Osteocyte (in vitro differentiated cells): Measurements from ENCODE around the gene SLC4A2. TPM values are rescaled to one million over a fixed set of nuclear protein-coding genes. Genes with fewer than 3 reads are reported as not detected.
A peak's percentile ranks its signal among the peaks of the same experiment; 100 is the strongest.

ENCODE experiments used
- DNase-seq: peaks from one replicate; pipeline ENCODE4 v3.0.0; 2021; ENCODE audit warnings: mixed read lengths; ENCODE audit not compliant: unreplicated experiment; ENCODE audit errors: extremely low spot score
- H3K27ac Mint-ChIP-seq: one replicate; pipeline ENCODE4 v1.8.0; 2021; ENCODE audit warnings: mild to moderate bottlenecking, mixed read lengths; ENCODE audit not compliant: unreplicated experiment
- H3K27me3 Mint-ChIP-seq: one replicate; pipeline ENCODE4 v1.8.0; 2021; ENCODE audit warnings: mixed read lengths; ENCODE audit not compliant: unreplicated experiment
- H3K36me3 Mint-ChIP-seq: one replicate; pipeline ENCODE4 v1.8.0; 2021; ENCODE audit warnings: mixed read lengths; ENCODE audit not compliant: unreplicated experiment
- H3K4me1 Mint-ChIP-seq: one replicate; pipeline ENCODE4 v1.8.0; 2021; ENCODE audit warnings: mixed read lengths; ENCODE audit not compliant: unreplicated experiment
- H3K4me3 Mint-ChIP-seq: one replicate; pipeline ENCODE4 v1.8.0; 2021; ENCODE audit warnings: mild to moderate bottlenecking, moderate library complexity, mixed read lengths; ENCODE audit not compliant: unreplicated experiment
- H3K9me3 Mint-ChIP-seq: one replicate; pipeline ENCODE4 v1.8.0; 2021; ENCODE audit warnings: mixed read lengths; ENCODE audit not compliant: unreplicated experiment
- total RNA-seq: library from RNA; stranded (reverse); gene quantifications from 2 replicates; pipeline ENCODE4 v1.2.1, GENCODE V29; 2021
- TF ChIP-seq, protein P1 (sequence below): fragments of 200-600 bp; sonication (generic); IDR thresholded peaks from 2 replicates; pipeline ENCODE4 v1.5.0; 2021; ENCODE audit warnings: antibody characterized with exemption, mild to moderate bottlenecking, moderate library complexity

The SLC4A2 gene
- total RNA-seq, 1 donor from 2014 or later, result 289 TPM

DNA sequence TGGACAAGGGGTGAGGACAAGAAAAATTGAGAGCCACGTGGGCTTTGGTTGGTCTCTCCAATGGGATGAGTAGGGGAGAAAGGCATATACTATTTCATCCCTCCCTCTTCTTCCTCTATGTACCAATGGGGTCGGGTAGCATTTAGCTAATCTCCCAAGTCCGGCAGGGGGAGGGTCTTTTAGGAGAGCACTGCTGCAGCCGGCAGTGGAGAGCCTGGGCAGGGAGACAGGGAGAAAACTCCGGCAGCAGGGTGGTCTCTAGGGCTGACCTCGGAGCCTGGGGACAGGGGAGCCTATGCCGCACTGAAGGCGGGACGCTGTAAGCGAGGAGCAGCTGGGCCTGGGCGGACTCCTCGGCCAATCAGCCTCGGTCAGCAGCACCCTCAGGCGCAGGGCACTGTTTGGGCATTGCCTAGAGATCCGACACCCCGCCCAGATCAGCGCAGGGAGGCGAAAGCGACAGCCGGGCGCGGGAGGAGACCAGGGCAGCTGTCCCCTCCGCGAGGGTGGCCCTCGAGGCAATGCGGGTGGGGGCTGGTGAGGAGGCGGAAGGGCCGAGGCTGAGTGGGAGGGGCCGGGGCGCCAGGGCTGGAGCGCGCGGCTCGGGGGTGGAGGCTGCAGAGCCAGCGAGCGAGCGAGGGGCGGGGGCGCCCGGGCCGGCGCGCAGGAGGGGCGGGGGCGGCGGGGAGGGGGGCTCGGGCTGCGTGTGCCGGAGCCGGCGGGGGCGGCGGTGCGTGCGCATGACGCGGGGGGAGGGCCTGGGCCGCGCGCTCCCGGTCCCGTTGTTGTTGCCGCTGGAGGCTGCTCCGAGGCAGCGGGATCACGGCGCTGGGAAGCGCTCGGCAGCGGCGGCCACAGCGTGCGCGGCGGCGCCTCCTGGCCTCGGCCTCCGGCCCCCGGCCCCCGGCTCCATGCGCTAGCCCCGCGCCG is 26.6 kb downstream of the SLC4A2 start, which contains the start of gene AGAP3:
TSS of gene AGAP3 (plus strand) at position 785 of the 930 bp plus-strand sequence. CDS start 267 bp downstream, outside the sequence.
- Mint-ChIP-seq H3K36me3 (no peaks in the 10 kb centered on the region), H3K9me3 (no peaks in the 10 kb centered on the region), H3K4me3 (peak within 1 kb of the TSS; percentile 84), H3K4me1 (peaks cover 58% of the 10 kb centered on the region), H3K27ac (peak within 1 kb of the TSS; percentile 87), H3K27me3 (no peaks in the 10 kb centered on the region)
- TF ChIP-seq, protein P1, sequence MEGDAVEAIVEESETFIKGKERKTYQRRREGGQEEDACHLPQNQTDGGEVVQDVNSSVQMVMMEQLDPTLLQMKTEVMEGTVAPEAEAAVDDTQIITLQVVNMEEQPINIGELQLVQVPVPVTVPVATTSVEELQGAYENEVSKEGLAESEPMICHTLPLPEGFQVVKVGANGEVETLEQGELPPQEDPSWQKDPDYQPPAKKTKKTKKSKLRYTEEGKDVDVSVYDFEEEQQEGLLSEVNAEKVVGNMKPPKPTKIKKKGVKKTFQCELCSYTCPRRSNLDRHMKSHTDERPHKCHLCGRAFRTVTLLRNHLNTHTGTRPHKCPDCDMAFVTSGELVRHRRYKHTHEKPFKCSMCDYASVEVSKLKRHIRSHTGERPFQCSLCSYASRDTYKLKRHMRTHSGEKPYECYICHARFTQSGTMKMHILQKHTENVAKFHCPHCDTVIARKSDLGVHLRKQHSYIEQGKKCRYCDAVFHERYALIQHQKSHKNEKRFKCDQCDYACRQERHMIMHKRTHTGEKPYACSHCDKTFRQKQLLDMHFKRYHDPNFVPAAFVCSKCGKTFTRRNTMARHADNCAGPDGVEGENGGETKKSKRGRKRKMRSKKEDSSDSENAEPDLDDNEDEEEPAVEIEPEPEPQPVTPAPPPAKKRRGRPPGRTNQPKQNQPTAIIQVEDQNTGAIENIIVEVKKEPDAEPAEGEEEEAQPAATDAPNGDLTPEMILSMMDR, result peak; percentile 9
- DNase-seq, result peak; percentile 95

DNA sequence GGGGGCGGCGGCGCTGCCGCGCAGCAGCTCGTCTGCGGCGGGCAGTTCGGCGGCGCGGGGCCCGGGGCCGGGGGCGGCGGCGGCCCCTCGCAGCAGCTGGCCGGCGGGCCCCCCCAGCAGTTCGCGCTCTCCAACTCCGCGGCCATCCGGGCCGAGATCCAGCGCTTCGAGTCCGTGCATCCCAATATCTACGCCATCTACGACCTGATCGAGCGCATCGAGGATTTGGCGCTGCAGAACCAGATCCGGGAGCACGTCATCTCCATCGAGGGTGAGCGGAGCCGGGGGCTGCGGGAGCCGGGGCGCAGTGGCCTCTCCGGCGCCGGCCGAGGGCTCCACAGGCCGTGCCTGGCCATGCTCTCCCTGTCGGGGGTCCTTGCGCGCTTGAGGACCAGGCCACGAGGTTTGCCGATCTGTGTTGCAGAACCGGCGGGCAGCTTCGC is 27.4 kb downstream of the SLC4A2 start:
- peak; percentile 83 for DNase-seq
- Mint-ChIP-seq H3K36me3 (peaks cover 3% of the 10 kb centered on the region), H3K27ac (peak overlapping the region; percentile 69), H3K4me1 (peaks cover 61% of the 10 kb centered on the region), H3K9me3 (no peaks in the 10 kb centered on the region), H3K4me3 (peak overlapping the region; percentile 84), H3K27me3 (no peaks in the 10 kb centered on the region)
- TF ChIP-seq, protein P1, result no peak

DNA sequence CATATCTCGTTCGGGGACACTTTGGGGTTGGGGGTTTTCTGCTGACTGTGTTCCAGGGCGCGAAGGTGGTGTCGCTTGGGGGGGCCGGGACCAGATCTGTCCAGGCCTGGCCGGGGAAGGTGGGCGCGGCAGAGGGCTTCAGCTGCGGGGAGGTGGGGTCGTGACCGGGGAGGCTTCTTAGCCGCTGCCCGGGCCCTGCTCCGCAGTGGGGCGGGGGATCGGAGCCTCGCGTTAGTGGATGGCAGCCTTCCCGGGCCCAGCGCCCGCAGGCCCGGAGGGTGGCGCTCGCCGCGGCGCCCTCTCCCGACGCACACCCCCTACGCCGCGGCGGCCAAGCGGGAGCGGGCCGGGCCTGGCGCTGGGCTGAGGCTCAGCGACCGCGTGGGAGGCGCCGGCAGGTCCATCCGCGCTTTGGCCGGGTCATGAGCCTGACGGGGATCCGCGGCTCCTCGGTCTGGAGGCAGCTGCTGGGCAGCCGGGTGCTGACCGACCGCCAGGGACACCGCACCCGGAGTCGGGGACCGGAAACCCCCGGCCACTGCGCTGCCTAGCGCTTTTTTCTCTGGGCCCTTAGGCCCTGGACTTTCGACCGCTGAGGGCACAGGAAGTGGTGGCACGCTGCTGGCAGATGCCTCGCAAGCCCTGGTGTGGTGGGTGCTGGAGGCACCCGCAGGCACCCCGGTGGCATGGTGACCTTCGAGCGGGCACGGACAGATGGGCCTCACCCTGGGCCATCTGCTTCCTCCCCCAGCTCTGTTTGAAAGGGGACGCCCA is 28.0 kb downstream of the SLC4A2 start:
- DNase-seq, result no peak
- TF ChIP-seq, protein P1, result peak; percentile 48
- H3K9me3 Mint-ChIP-seq, result no peaks in the 10 kb centered on the region
- H3K4me1 Mint-ChIP-seq, result peaks cover 58% of the 10 kb centered on the region
- peak overlapping the region; percentile 97 for H3K27ac Mint-ChIP-seq
- H3K4me3 Mint-ChIP-seq, result peak overlapping the region; percentile 84
- peaks cover 3% of the 10 kb centered on the region for H3K36me3 Mint-ChIP-seq
- no peaks in the 10 kb centered on the region for H3K27me3 Mint-ChIP-seq

DNA sequence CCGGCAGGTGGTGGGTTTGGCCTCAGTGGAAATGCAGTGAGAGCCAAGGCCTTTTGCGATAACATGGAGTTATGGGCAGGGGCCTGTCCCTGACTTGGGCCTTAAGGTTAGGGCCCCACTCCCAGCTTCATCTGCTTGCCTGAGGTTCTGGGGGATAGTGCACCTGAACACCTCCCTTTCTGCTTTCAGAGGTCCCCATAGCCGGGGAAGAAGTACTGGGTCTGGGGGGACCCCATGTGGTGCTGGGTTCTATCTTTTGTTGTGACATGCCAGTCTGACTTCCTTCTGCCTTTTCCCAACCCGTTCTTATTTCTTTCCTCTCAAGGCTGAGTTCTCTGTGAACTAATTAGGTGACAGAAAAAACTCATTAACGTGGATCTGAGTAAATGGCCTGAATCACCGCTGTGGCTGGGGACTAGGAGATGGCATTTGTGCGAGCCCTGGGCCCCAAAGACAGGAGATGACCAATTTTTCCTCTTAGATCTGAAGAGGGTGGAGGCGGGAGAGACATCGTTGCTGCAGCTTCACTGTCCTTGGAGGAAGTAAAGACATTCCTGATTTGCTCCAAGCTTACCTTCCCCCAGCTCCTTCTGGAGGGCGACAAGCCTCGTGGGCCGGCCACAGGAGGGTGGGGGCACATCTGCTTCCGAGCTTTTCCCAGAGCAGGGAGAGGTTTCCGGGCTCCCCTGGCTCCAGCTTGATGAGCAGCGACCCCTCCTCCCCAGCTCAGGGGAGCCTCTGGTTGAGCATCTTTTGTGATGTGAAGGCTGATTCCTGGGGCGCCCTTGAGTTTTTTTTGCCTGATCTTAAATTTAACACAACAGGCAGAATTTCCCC is 28.8 kb downstream of the SLC4A2 start:
- Mint-ChIP-seq H3K36me3 (peaks cover 3% of the 10 kb centered on the region), H3K4me3 (peak overlapping the region; percentile 84)

More for the DNA sequence above, 28.8 kb downstream of the SLC4A2 start:
- H3K27me3 Mint-ChIP-seq, result no peaks in the 10 kb centered on the region
- peaks cover 52% of the 10 kb centered on the region for H3K4me1 Mint-ChIP-seq
- TF ChIP-seq, protein P1, result no peak
- peak overlapping the region; percentile 97 for H3K27ac Mint-ChIP-seq
- DNase-seq, result no peak
- no peaks in the 10 kb centered on the region for H3K9me3 Mint-ChIP-seq
